Measurements from ENCODE around the gene EPN2. TPM values are rescaled to one million over a fixed set of nuclear protein-coding genes. Genes with fewer than 3 reads are reported as not detected.
"Not testable (repeated sequence)": the region's sequence is repeated elsewhere in the genome, so short reads cannot be mapped to it uniquely, and the experiment has no call there.

EPN2 gene
- total RNA-seq = 10 to 100 TPM; 18.9 to 31.8 (median 26.2) TPM

DNA sequence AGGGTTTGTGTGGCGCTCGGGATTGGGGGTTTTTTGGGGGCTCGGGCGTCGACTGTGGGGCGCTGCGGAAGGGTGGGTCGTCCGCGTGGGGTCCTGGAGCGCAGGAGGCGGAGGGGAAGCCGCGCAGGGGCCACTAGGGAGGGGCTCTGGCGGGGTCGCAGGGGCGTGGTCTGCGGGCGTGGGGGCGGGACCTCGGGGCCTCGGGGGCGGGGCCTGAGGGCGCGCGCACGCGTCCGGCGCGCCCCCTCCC lies at the start of gene EPN2:
TSS of gene EPN2 (plus strand) at position 228 of the 250 bp plus-strand sequence. CDS start 45,754 bp downstream, outside the sequence.
- in situ Hi-C loops (cut with MboI; ENCODE audit: low sequenced_read_pairs in 4 of 4); H3K36me3 ChIP-seq; intact Hi-C loops (cut with DNase I; ENCODE audit: low total_unique reads); H3K9me3 ChIP-seq; H3K27me3 ChIP-seq: not testable (repeated sequence)
- Histone ChIP-seq H3K4me1 (peaks cover 16 to 18% of the 10 kb centered on the region in 2 donors), H3K4me3 (peak within 1 kb of the TSS; percentile 76 to 95 (median 92)), H3K27ac (peak within 1 kb of the TSS; percentile 89 to 95 (median 92))
- DNase-seq = peak; percentile 28 to 59
- ATAC-seq = peak; percentile 89

DNA sequence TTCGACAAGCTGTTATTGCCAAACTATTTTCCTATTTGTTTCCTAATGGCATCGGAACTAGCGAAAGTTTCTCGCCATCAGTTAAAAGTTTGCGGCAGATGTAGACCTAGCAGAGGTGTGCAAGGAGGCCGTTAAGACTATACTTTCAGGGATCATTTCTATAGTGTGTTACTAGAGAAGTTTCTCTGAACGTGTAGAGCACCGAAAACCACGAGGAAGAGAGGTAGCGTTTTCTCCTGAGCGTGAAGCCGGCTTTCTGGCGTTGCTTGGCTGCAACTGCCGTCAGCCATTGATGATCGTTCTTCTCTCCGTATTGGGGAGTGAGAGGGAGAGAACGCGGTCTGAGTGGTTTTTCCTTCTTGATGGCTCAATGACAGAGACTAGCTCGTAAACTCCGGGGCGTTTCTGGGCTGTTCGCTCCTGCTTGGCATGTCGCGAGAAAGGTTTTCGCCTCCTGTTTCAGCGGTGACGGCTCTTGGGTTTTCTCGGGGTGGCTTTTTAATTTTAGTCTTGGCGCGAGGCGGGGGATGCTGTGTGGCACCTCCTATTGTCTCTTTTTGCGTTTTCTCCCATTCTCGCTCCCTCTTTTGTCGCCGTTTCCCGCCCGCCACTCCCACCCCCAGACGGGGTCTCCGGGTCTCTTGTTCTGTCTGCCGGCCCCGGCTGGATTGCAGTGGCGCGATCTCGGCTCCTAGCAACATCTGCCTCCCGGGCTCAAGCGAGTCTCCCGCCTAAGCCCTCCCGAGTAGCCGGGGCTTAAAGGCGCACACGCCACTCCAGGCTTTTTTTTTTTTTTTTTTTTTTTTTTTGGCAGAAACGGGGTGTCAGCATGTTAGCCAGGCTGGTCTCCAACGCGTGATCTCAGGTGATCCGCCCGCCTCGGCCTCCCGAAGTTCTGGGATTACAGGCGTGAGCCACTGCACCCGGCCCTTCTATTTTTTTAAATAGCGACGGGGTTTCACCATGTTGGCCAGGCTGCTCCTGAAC lies 49.0 kb upstream of the EPN2 start:
- H3K4me1 ChIP-seq; H3K27me3 ChIP-seq; H3K4me3 ChIP-seq; intact Hi-C loops (cut with DNase I; ENCODE audit: low total_unique reads); H3K9me3 ChIP-seq; DNase-seq; H3K36me3 ChIP-seq; in situ Hi-C loops (cut with MboI; ENCODE audit: low sequenced_read_pairs in 4 of 4): not testable (repeated sequence)
- peak; percentile 34 to 49 for ATAC-seq
- H3K27ac ChIP-seq = peak overlapping the region in 2 of 4 donors; percentile 42 to 66

DNA sequence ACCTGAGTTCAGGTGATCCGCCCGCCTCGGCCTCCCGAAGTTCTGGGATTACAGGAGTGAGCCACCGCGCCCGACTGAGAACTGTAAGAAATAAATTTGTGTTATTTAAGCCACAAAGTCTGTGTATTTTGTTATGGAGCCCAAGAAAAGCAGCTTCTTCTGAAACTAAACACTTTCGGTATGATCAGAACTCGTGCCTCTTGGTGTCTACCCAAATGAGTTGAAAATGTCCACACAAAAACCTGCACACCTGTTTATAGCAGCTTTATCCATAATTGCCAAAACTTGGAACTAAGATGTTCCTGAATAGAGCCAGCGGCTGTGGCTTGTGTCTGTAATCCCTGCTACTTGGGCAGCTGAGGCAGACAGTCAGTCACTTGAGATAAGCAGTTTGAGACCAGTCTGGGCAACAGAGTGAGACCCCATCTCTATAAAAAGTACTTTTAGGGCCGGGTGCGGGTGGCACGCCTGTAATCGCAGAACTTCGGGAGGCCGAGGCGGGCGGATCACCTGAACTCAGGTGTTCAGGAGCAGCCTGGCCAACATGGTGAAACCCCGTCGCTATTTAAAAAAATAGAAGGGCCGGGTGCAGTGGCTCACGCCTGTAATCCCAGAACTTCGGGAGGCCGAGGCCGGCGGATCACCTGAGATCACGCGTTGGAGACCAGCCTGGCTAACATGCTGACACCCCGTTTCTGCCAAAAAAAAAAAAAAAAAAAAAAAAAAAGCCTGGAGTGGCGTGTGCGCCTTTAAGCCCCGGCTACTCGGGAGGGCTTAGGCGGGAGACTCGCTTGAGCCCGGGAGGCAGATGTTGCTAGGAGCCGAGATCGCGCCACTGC lies 48.1 kb upstream of the EPN2 start:
- intact Hi-C loops (cut with DNase I; ENCODE audit: low total_unique reads); H3K36me3 ChIP-seq; H3K27ac ChIP-seq; H3K9me3 ChIP-seq; DNase-seq; H3K4me3 ChIP-seq; H3K27me3 ChIP-seq; in situ Hi-C loops (cut with MboI; ENCODE audit: low sequenced_read_pairs in 4 of 4); H3K4me1 ChIP-seq: not testable (repeated sequence)
- ATAC-seq = peak; percentile 85 to 88

DNA sequence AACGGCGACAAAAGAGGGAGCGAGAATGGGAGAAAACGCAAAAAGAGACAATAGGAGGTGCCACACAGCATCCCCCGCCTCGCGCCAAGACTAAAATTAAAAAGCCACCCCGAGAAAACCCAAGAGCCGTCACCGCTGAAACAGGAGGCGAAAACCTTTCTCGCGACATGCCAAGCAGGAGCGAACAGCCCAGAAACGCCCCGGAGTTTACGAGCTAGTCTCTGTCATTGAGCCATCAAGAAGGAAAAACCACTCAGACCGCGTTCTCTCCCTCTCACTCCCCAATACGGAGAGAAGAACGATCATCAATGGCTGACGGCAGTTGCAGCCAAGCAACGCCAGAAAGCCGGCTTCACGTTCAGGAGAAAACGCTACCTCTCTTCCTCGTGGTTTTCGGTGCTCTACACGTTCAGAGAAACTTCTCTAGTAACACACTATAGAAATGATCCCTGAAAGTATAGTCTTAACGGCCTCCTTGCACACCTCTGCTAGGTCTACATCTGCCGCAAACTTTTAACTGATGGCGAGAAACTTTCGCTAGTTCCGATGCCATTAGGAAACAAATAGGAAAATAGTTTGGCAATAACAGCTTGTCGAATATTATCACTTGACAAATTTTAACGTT lies 47.3 kb upstream of the EPN2 start:
- H3K27ac ChIP-seq; in situ Hi-C loops (cut with MboI; ENCODE audit: low sequenced_read_pairs in 4 of 4); H3K36me3 ChIP-seq; H3K27me3 ChIP-seq; intact Hi-C loops (cut with DNase I; ENCODE audit: low total_unique reads); H3K4me1 ChIP-seq; ATAC-seq; DNase-seq; H3K4me3 ChIP-seq; H3K9me3 ChIP-seq: not testable (repeated sequence)

DNA sequence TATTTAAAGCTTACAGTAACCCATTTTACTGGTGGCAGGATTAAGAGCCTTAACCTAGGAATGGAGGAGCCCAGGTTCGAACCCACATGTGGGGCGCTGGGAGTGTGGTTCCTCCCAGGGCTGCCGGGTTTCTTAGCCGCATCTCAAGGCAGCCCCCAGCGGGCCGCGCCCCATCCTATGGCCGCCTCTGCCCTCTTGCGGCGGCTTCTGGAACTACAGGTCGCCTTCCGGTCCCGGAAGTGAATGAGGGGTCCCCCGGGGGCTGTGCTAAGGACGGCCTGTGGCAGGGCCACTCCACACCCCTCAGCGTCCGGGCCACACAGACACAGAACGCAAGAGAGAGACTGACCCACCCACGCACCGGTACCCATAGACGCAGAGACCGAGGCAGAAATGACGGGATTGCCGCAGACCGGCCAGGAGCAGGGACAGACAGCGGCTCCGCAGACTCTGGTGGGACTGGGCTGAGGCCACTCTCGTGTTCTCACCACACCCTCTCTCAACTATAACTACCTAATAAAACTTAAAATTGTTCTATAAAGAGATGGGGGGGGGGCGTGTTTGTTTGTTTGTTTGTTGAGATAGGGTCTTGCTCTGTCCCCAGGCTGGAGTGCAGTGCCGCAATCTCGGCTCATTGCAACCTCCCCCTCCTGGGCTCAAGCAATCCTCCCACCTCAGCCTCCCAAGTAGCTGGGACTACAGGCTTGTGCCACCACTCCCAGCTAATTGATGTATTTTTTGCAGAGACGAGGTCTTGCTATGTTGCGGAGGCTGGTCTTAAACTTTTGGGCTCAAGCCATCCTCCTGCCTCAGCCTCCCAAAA lies 40.6 kb upstream of the EPN2 start:
- intact Hi-C loops (cut with DNase I; ENCODE audit: low total_unique reads); H3K4me1 ChIP-seq; in situ Hi-C loops (cut with MboI; ENCODE audit: low sequenced_read_pairs in 4 of 4); H3K27me3 ChIP-seq; H3K9me3 ChIP-seq; H3K36me3 ChIP-seq: not testable (repeated sequence)
- Histone ChIP-seq H3K27ac (peak overlapping the region in 3 of 4 donors; percentile 60 to 77 (median 61)), H3K4me3 (peak overlapping the region in 3 of 4 donors; percentile 36 to 47 (median 40))
- ATAC-seq = peak; percentile 92 to 98
- DNase-seq = peak in 1 of 2 donors; percentile 16

DNA sequence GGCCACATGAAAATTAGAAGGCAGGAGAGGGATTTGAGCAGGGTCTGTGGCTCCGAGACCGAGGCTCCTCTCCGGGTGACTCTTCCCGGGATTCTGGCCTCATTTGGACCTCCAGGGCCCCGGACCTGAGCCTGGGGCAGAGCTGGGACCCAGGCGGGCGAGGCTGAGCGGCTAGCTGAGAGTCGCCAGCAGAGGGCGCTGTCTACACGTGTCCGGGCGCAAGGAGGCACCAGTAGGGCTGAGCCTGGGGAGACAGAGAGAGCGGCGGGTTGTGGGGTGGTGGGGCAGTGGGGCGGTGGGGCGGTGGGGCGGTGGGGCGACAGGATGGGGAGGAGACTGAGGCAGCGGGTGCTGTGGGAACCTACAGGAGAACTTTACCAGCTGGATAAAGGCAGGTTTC lies 34.7 kb upstream of the EPN2 start:
- peak; percentile 87 to 96 for ATAC-seq
- H3K27me3 ChIP-seq; H3K4me3 ChIP-seq; H3K36me3 ChIP-seq; H3K4me1 ChIP-seq; DNase-seq; H3K27ac ChIP-seq; intact Hi-C loops (cut with DNase I; ENCODE audit: low total_unique reads); H3K9me3 ChIP-seq; in situ Hi-C loops (cut with MboI; ENCODE audit: low sequenced_read_pairs in 4 of 4): not testable (repeated sequence)

DNA sequence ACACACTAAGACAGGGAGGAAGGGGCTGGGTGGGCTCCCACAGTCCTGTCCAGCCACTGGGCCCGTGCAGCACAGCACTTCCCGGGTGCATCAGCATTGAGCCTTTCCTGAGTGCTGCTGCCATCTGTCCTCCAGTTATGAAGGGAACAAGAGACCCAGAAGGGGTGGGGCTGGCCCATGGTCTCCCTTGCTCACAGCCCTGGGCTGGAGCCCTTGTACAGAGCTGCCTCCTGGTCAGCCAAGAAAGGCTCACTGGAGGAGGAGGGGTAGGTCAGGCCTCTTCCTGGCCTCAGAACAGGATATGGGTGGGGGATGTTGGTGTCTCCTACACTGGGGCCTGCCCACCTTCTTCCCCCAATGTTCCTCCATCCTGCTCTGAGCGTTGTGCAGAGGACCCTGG lies 33.7 kb upstream of the EPN2 start:
- in situ Hi-C loops (cut with MboI; ENCODE audit: low sequenced_read_pairs in 4 of 4); H3K4me3 ChIP-seq; intact Hi-C loops (cut with DNase I; ENCODE audit: low total_unique reads); H3K27me3 ChIP-seq; H3K4me1 ChIP-seq; DNase-seq; H3K27ac ChIP-seq; H3K9me3 ChIP-seq; ATAC-seq; H3K36me3 ChIP-seq: not testable (repeated sequence)

DNA sequence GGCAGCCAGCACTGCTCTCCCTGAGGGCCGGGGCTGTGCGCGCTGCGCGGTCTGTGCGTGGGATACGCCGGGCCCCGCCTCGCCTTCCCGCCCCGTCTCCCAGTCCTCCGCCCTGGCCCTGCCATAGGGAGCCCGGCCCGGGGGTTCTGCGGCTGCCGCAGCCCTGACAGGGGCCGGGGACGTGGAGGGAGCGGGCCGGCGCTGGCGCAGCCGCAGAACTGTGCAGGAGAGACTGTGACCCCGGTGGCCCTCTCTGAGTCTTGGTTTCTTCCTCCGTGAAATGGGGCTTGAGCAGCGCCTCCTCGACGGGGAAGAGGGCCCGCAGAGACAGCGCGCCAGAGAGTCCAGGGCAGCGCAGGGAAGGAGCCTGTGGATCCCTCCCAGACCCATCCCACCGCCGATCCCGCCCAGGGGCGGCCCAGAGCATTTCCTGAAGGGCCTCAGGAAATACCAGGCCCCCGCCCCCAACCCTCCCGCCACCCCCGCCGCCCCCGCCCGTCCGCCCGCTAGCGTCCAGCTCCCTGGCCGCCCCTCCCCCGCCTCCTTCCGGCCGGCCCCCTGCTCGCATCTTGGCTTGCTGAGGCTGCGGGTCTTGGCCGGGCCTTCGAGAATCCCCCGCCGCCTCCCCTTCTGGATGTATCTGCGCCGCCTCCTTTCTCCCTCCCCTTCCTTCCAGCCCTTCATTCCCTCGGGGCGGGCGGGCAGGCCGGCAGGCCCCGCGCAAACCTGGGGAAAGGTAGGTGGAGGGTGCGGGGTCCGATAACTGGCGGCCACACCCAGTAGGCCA lies 21.9 kb upstream of the EPN2 start:
- ATAC-seq = peak; percentile 75 to 81
- H3K9me3 ChIP-seq; DNase-seq; H3K36me3 ChIP-seq; H3K27ac ChIP-seq; intact Hi-C loops (cut with DNase I; ENCODE audit: low total_unique reads); H3K27me3 ChIP-seq; in situ Hi-C loops (cut with MboI; ENCODE audit: low sequenced_read_pairs in 4 of 4); H3K4me3 ChIP-seq; H3K4me1 ChIP-seq: not testable (repeated sequence)

DNA sequence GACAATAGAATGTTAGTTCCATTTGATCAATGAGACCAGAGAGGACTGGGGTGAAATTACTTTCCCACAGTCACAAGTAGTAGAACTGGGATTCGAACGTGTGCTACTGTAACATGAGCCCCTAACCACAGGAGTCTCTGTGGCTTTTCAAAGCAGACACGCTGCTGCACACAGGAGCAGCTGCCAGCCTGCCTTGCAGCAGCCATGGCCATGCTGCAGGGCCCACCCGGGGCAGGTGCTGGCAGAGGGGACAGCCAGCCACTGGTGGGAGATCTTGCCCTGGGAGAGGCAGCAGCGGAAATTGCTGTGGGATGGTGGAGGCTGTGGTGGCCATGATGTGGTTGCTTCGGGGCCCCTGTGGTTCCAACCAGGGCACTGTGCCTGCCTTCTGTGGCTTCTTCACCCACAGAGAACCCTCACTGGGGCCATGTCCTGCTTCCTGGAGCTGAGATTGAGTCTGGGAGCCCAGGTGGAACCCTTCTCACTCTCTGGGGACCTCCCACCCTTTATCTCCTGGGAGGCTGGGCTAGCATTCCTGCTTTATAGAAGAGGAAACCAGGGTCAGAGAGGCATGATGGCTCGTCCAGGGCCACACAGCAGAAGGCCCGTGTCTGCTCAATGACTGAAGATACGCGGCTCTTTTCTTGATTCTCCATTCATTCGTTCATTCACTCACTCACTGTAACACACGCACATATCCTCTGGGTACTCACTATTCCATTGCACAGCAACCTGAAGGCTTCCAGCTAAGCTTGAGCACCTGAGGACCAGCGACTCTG lies 20.8 kb upstream of the EPN2 start:
- ATAC-seq; intact Hi-C loops (cut with DNase I; ENCODE audit: low total_unique reads); H3K9me3 ChIP-seq; DNase-seq; H3K4me3 ChIP-seq; H3K27ac ChIP-seq; H3K27me3 ChIP-seq; H3K36me3 ChIP-seq; in situ Hi-C loops (cut with MboI; ENCODE audit: low sequenced_read_pairs in 4 of 4); H3K4me1 ChIP-seq: not testable (repeated sequence)

DNA sequence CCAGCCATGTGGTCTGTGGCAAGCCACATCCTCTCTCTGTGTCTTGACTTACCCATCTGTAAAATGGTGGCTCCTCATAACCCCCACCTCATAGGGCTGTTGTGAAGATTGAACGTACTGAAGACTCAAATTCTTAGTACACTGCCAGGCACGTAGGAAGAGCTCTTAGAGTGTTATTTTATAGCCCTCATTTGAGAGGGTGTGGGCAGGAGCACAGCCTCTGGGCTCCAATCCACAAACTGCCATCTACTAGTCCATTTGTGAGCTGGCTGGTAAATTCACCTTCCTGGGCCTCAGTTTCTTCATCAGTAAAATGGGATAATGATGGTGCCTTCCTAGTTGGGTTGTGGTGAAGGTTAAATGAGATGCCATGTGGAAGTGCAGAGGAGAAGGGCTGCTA lies 18.3 kb upstream of the EPN2 start:
- H3K36me3 ChIP-seq; in situ Hi-C loops (cut with MboI; ENCODE audit: low sequenced_read_pairs in 4 of 4); H3K4me3 ChIP-seq; ATAC-seq; H3K27me3 ChIP-seq; H3K9me3 ChIP-seq; H3K4me1 ChIP-seq; H3K27ac ChIP-seq; DNase-seq; intact Hi-C loops (cut with DNase I; ENCODE audit: low total_unique reads): not testable (repeated sequence)
